ENCODE measurements around the gene PHC1.

The PHC1 gene

GRCh38 chr12:8950702-8951478, 36.6 kb downstream of the PHC1 start:
- peak; percentile 50 for DNase-seq

DNA sequence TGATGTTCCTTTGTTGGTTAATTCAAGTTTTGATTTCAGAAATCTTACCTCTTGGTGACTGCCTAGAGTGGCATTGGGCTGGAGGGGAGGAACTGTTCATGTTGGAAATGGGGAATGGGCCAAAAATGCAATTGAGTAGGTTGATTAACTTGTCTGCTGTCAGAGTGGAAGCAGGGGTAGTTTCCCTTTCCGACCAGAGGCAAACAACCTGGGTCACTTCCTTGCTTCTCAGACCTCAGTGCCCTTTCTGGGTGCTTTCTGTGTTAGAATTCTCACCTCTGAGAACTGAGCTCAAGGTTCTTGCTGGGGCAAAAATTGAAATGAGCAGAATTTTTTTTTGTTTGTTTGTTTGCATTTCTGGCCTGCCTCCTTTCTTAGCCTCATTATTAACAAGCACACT, 37.4 kb downstream of the PHC1 start:
- peak; percentile 9 for DNase-seq

- DNase-seq = no peak
Observed at GRCh38 chr12:8953773-8954402, 39.6 kb downstream of the PHC1 start.

- DNase-seq = no peak
Observed at GRCh38 chr12:8956073-8956472, 41.8 kb downstream of the PHC1 start.

- DNase-seq = no peak
Observed at GRCh38 chr12:8956772-8957171, 42.5 kb downstream of the PHC1 start.

GRCh38 chr12:8957561-8957960, 43.3 kb downstream of the PHC1 start:
- DNase-seq = no peak

DNA sequence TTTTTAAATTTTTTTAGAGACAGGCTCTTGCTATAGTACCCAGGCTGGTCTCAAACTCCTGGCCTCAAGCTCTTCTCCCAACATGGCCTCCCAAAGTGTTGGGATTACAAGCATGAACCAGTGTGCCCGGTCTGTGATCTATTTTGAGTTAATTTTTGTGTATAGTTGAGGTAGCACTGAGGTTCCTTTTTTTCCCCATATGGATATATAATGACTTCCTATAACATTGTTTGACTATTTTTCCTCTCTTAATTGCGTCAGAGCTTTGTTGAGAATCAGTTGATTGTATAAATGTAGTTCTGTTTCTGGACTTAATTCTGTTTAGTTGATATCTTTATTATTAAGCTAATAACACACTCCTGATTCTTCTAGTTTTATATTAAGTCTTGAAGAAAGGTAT, 43.8 kb downstream of the PHC1 start:
- peak; percentile 22 for DNase-seq

- no peak for DNase-seq
Observed at GRCh38 chr12:8960176-8960575, 45.9 kb downstream of the PHC1 start.

- DNase-seq = no peak
Observed at GRCh38 chr12:8968761-8969160, 54.5 kb downstream of the PHC1 start.

- DNase-seq = no peak
Observed at GRCh38 chr12:8969861-8970411, 55.6 kb downstream of the PHC1 start.

DNA sequence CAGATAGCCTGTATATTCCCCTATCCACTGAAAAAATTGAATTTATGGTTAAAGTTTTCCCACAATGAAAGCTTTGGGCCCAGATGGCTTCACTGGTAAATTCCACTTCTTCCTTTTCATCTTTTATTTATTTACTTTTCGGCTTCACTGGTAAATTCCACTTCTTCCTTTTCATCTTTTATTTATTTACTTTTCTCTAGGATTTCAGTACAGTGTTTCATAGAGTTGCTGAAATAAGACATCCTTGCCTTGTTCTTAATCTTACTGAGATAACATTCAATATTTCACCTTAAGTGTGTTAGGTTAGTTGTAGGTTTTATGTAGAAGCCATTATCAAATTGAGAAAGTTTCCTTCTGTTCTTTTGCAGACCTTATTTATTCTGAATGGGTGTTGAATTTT, 56.1 kb downstream of the PHC1 start:
- no peak for DNase-seq

DNA sequence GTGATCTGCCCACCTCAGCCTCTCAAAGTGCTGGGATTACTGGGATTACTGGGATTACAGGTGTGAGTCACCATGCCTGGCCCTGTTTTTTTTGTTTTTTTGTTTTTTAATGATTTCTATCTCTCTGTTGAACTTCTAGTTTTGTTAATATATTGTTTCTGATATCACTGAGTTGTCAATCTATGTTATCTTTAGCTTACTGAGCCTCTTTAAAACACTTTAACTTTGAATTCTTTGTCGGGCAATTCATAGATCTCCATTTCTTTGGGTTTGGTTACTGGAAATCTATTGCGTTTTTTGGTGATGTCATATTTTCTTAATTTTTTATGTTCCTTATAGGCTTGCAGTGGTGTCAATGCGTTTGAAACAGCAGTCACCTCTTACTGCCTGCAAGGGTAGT, 65.8 kb downstream of the PHC1 start:
- DNase-seq = no peak

DNA sequence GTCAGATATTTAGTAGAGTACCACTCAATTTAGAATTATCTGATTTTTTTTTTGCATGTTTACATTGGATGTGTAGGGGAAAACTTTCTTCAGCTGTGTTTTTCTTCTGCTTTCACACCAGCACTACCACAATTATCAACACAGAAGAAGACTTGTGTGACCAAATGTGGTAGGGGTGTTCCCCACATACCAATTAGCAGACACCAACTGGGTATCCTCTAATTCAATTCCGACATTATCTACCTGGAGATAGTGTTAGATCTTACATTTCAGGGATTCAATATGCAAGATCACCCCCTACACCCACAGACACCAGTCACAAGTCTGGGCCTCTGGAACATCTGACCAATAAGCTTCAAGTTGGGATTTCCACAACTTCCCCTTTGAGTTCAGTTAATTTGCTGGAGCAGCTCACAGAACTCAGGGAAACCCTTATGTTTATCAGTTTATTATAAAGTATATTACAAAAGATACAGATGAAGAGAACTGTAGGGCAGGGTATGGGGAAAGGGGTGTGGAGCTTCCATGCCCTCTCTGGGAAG, 71.0 kb downstream of the PHC1 start:
- DNase-seq = peak; percentile 59

DNA sequence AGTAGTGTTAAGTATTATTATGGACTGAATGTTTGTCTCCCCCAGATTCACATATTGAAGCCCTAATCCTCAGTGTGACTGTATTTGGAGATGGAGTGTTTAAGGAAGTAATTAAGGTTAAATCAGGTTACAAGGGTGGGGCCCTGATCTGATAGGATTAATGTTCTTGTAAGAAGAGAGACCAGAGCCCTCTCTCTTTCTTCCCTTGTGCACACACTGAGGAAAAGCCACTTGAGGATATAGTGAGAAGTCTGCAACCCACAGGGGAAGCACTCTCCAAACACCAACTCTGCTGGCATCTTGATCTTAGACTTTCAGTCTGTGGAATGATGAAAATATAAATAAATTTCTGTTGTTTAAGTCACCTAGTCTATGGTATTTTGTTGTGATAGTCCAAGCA, 72.9 kb downstream of the PHC1 start:
- no peak for DNase-seq

- DNase-seq = no peak
Observed at GRCh38 chr12:8987685-8988084, 73.4 kb downstream of the PHC1 start.

GRCh38 chr12:8989413-8989812, 75.1 kb downstream of the PHC1 start, which contains the start of gene KLRG1:
KLRG1 (plus strand) TSS chr12:8989546; CDS start chr12:8989636, 90 bp downstream.
- DNase-seq = peak; percentile 54
